COLO668 (cell line): ENCODE results near the gene TDRKH.
"Not testable (repeated sequence)": the region's sequence is repeated elsewhere in the genome, so short reads cannot be mapped to it uniquely, and the experiment has no call there.

ENCODE experiments used
- DNase-seq: peaks from one replicate; lab custom pipeline; 2025; ENCODE audit not compliant: unreplicated experiment; lab: John Stamatoyannopoulos, UW

TDRKH gene

GRCh38 chr1:151803164-151803563, 12.9 kb upstream of the TDRKH start:
- DNase-seq: no peak

- no peak for DNase-seq
Measured at GRCh38 chr1:151802372-151802771, 12.1 kb upstream of the TDRKH start.

- DNase-seq: no peak
Measured at GRCh38 chr1:151801846-151802245, 11.5 kb upstream of the TDRKH start.

GRCh38 chr1:151801310-151801820, 11.1 kb upstream of the TDRKH start:
- no peak for DNase-seq

- no peak for DNase-seq
Measured at GRCh38 chr1:151800830-151801229, 10.5 kb upstream of the TDRKH start.

- DNase-seq: no peak
Measured at GRCh38 chr1:151799179-151800022, 9.1 kb upstream of the TDRKH start.

- DNase-seq: no peak
Measured at GRCh38 chr1:151798571-151798970, 8.3 kb upstream of the TDRKH start.

GRCh38 chr1:151790940-151791651, 796 bp upstream of the TDRKH start:
- DNase-seq: peak; percentile 62

GRCh38 chr1:151787689-151788088, 2.6 kb downstream of the TDRKH start:
- DNase-seq: no peak

- DNase-seq: no peak
Measured at GRCh38 chr1:151783796-151784195, 6.5 kb downstream of the TDRKH start.

- DNase-seq: no peak
Measured at GRCh38 chr1:151782741-151783140, 7.6 kb downstream of the TDRKH start.

GRCh38 chr1:151782026-151782425, 8.3 kb downstream of the TDRKH start:
- DNase-seq: not testable (repeated sequence)

- not testable (repeated sequence) for DNase-seq
Measured at GRCh38 chr1:151780736-151781135, 9.6 kb downstream of the TDRKH start.

- no peak for DNase-seq
Measured at GRCh38 chr1:151779852-151780251, 10.4 kb downstream of the TDRKH start.

- no peak for DNase-seq
Measured at GRCh38 chr1:151777317-151777716, 13.0 kb downstream of the TDRKH start.

GRCh38 chr1:151776665-151777062, 13.6 kb downstream of the TDRKH start:
- DNase-seq: no peak

- no peak for DNase-seq
Measured at GRCh38 chr1:151775894-151776664, 14.2 kb downstream of the TDRKH start.

GRCh38 chr1:151774256-151774922, 15.9 kb downstream of the TDRKH start:
- DNase-seq: no peak

GRCh38 chr1:151773702-151774101, 16.6 kb downstream of the TDRKH start:
- DNase-seq: no peak

GRCh38 chr1:151769270-151769669, 21.0 kb downstream of the TDRKH start:
- DNase-seq: not testable (repeated sequence)
